ENCODE measurements around the gene VEGFC. TPM values are rescaled to one million over a fixed set of nuclear protein-coding genes. Genes with fewer than 3 reads are reported as not detected.

VEGFC gene
- total RNA-seq, 1 experiment from 2014 or later: 15.7 TPM

DNA sequence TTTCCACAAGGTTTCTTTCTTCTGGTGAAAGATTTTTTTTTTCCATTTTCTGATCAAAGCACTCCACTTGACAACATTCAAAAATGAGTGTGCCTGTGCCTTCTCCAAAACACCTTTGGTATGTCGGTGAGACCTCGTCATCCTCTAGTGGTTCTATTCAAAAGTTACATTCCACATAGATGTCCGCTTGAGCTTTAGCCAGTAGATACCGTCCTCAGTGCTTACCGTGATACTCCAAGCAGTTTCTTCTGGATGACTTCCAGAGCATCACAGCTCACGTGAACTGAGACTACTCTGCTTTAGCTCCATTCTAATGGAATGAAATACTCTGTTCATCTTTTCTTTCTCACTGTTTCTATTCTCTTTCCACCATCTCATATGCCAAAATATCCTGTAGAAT lies 38.2 kb upstream of the VEGFC start:
- Histone ChIP-seq H3K27ac (ENCODE audit: low read length) (no peak overlapping the region), H3K36me3 (ENCODE audit: control insufficient read depth, insufficient read depth, low read length) (no peaks in the 10 kb centered on the region), H3K9me3 (ENCODE audit: control insufficient read depth, insufficient read depth, low read depth, low read length) (no peaks in the 10 kb centered on the region), H3K27me3 (ENCODE audit: control insufficient read depth, insufficient read depth, low read length) (no peaks in the 10 kb centered on the region), H3K4me3 (ENCODE audit: low read depth in 2 of 2, low read length in 2 of 2) (no peak overlapping the region), H3K4me1 (ENCODE audit: control insufficient read depth, insufficient read depth, low read length) (no peaks in the 10 kb centered on the region)
- intact Hi-C loops (cut with micrococcal nuclease; ENCODE audit: unreplicated experiment): no loop called here
- ChIA-PET POLR2A (no interaction called here), CTCF (no interaction called here)
- DNase-seq (ENCODE audit: low read depth, low spot score) (no peak), ATAC-seq (no peak)
- TF ChIP-seq, protein P1, sequence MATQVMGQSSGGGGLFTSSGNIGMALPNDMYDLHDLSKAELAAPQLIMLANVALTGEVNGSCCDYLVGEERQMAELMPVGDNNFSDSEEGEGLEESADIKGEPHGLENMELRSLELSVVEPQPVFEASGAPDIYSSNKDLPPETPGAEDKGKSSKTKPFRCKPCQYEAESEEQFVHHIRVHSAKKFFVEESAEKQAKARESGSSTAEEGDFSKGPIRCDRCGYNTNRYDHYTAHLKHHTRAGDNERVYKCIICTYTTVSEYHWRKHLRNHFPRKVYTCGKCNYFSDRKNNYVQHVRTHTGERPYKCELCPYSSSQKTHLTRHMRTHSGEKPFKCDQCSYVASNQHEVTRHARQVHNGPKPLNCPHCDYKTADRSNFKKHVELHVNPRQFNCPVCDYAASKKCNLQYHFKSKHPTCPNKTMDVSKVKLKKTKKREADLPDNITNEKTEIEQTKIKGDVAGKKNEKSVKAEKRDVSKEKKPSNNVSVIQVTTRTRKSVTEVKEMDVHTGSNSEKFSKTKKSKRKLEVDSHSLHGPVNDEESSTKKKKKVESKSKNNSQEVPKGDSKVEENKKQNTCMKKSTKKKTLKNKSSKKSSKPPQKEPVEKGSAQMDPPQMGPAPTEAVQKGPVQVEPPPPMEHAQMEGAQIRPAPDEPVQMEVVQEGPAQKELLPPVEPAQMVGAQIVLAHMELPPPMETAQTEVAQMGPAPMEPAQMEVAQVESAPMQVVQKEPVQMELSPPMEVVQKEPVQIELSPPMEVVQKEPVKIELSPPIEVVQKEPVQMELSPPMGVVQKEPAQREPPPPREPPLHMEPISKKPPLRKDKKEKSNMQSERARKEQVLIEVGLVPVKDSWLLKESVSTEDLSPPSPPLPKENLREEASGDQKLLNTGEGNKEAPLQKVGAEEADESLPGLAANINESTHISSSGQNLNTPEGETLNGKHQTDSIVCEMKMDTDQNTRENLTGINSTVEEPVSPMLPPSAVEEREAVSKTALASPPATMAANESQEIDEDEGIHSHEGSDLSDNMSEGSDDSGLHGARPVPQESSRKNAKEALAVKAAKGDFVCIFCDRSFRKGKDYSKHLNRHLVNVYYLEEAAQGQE (IDR thresholded peaks at IDR 0.05; ENCODE audit: insufficient read depth in 1 of 2, low read depth in 2 of 2, low read length in 1 of 2): no peak
- BruUV-seq (replicated peaks): no TSS peak
- in situ Hi-C loops (cut with HindIII; ENCODE audit: low pct_unique_long_range_greater_than_20kb, low sequenced_read_pairs): no loop called here

DNA sequence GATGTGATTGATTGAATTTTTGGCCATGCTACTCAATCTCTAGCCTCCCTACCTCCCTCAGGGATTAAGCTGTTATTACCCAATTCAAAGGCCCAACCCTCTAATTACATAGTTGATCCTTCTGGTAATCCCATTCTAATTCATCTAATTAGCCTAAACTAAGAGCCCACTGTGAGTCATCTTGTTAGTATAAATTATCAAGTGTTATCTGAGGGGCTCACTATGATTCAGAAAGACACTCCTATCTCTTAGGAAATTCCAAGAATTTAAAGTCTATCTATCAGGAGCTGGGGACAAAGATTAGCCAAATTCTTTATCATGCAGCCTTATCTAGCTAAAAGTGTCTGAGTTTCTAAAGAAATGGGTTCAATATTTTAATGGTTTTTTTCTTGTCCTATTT lies 32.9 kb upstream of the VEGFC start:
- no TSS peak for BruUV-seq (replicated peaks)

More for the DNA sequence above, 32.9 kb upstream of the VEGFC start:
- Histone ChIP-seq H3K27me3 (ENCODE audit: control insufficient read depth, insufficient read depth, low read length) (no peaks in the 10 kb centered on the region), H3K27ac (ENCODE audit: low read length) (no peak overlapping the region), H3K4me1 (ENCODE audit: control insufficient read depth, insufficient read depth, low read length) (no peaks in the 10 kb centered on the region), H3K9me3 (ENCODE audit: control insufficient read depth, insufficient read depth, low read depth, low read length) (no peaks in the 10 kb centered on the region), H3K36me3 (ENCODE audit: control insufficient read depth, insufficient read depth, low read length) (no peaks in the 10 kb centered on the region), H3K4me3 (ENCODE audit: low read depth in 2 of 2, low read length in 2 of 2) (no peak overlapping the region)
- in situ Hi-C loops (cut with HindIII; ENCODE audit: low pct_unique_long_range_greater_than_20kb, low sequenced_read_pairs): no loop called here
- intact Hi-C loops (cut with micrococcal nuclease; ENCODE audit: unreplicated experiment): no loop called here
- DNase-seq (ENCODE audit: low read depth, low spot score) (no peak), ATAC-seq (no peak)
- ChIA-PET POLR2A (no interaction called here), CTCF (no interaction called here)
- TF ChIP-seq SIN3A (IDR thresholded peaks at IDR 0.05; ENCODE audit: borderline replicate concordance, insufficient read depth, low read depth, low read length): no peak
- no peak for TF ChIP-seq POLR2AphosphoS5 (IDR thresholded peaks at IDR 0.05; ENCODE audit: low read depth, low read length)
- TF ChIP-seq, protein P1 (IDR thresholded peaks at IDR 0.05; ENCODE audit: insufficient read depth in 1 of 2, low read depth in 2 of 2, low read length in 1 of 2): no peak
- TF ChIP-seq, protein P2, sequence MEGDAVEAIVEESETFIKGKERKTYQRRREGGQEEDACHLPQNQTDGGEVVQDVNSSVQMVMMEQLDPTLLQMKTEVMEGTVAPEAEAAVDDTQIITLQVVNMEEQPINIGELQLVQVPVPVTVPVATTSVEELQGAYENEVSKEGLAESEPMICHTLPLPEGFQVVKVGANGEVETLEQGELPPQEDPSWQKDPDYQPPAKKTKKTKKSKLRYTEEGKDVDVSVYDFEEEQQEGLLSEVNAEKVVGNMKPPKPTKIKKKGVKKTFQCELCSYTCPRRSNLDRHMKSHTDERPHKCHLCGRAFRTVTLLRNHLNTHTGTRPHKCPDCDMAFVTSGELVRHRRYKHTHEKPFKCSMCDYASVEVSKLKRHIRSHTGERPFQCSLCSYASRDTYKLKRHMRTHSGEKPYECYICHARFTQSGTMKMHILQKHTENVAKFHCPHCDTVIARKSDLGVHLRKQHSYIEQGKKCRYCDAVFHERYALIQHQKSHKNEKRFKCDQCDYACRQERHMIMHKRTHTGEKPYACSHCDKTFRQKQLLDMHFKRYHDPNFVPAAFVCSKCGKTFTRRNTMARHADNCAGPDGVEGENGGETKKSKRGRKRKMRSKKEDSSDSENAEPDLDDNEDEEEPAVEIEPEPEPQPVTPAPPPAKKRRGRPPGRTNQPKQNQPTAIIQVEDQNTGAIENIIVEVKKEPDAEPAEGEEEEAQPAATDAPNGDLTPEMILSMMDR (IDR thresholded peaks at IDR 0.05): no peak
